Measurements from ENCODE around the gene CCHCR1. TPM values are rescaled to one million over a fixed set of nuclear protein-coding genes. Genes with fewer than 3 reads are reported as not detected.

The CCHCR1 gene
- total and polyA plus RNA-seq, 7 donors, result 7.4 to 15.2 (median 10.3) TPM

GRCh38 chr6:31116661-31117385, 40.8 kb downstream of the CCHCR1 start:
- DNase-seq (peak in 1 of 2 donors; percentile 45), ATAC-seq (peak in 1 of 4 donors; percentile 27)
- 63 to 69% (median 63%) methylated on average over 19 of the region's 19 CpGs for WGBS, 3 donors
- Histone ChIP-seq H3K36me3 (ENCODE audit: insufficient read depth in 1 of 2, low read depth in 1 of 2) (no peaks in the 10 kb centered on the region), H3K9me3 (no peaks in the 10 kb centered on the region), H3K27me3 (ENCODE audit: insufficient read depth in 3 of 3, low read length in 2 of 3) (peaks cover 0 to 14% (median 0%) of the 10 kb centered on the region in 3 donors), H3K27ac (no peak overlapping the region), H3K4me3 (no peak overlapping the region), H3K4me1 (no peaks in the 10 kb centered on the region)
- no peak for TF ChIP-seq CTCF (IDR thresholded peaks at IDR 0.05)
- intact Hi-C loops (cut with DNase I), result no loop called here

DNA sequence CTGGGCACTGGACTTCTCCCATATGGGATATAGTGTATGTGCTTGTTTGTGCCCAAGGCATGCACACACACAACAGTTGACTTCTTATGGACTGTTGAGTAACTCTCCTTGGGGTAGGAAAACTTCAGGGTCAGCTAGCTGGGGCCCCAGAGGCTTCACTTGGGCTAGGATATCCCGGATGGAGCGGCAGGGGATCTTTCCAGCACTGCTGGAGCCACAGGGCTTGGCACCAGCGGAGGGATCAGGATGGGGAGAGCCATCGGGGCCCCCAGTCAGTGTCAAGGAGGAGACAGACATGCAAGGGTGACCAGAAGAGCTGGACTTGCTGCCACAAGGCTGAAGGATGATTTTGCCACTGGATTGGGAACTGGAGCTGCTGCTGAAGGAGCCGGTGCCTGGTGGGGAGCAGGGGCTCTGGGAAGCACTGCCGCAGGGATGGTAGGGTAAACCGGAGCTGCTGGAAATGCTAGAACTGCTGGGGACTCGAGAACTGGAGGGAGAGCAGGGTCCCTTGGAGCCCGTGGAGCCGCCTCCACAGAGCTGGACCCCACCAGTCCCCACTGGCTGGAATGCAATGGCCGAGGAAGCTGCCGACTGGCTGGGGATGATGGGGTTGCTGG, 41.6 kb downstream of the CCHCR1 start:
- H3K36me3 ChIP-seq (ENCODE audit: insufficient read depth in 1 of 2, low read depth in 1 of 2), result no peaks in the 10 kb centered on the region
- H3K4me3 ChIP-seq, result no peak overlapping the region
- no peak for ATAC-seq
- intact Hi-C loops (cut with DNase I), result no loop called here
- no peak for TF ChIP-seq CTCF (IDR thresholded peaks at IDR 0.05)
- no peaks in the 10 kb centered on the region for H3K4me1 ChIP-seq
- H3K27ac ChIP-seq, result no peak overlapping the region
- WGBS, 3 donors, result 87 to 92% (median 90%) methylated on average over 12 of the region's 12 CpGs
- H3K27me3 ChIP-seq (ENCODE audit: insufficient read depth in 3 of 3, low read length in 2 of 3), result peaks cover 0 to 14% (median 0%) of the 10 kb centered on the region in 3 donors
- DNase-seq, result no peak
- no peaks in the 10 kb centered on the region for H3K9me3 ChIP-seq

- ATAC-seq, result no peak
- 65 to 73% (median 66%) methylated on average over 9 of the region's 9 CpGs for WGBS, 3 donors
- no peaks in the 10 kb centered on the region for H3K36me3 ChIP-seq (ENCODE audit: insufficient read depth in 1 of 2, low read depth in 1 of 2)
- peaks cover 0 to 15% (median 0%) of the 10 kb centered on the region in 3 donors for H3K27me3 ChIP-seq (ENCODE audit: insufficient read depth in 3 of 3, low read length in 2 of 3)
- intact Hi-C loops (cut with DNase I), result no loop called here
- H3K4me3 ChIP-seq, result no peak overlapping the region
- no peak for DNase-seq
- no peaks in the 10 kb centered on the region for H3K4me1 ChIP-seq
- no peak overlapping the region for H3K27ac ChIP-seq
- no peak for TF ChIP-seq CTCF (IDR thresholded peaks at IDR 0.05)
- no peaks in the 10 kb centered on the region for H3K9me3 ChIP-seq
Measured at GRCh38 chr6:31114970-31115849, 42.4 kb downstream of the CCHCR1 start.

- 16 to 32% (median 19%) methylated on average over 3 of the region's 3 CpGs for WGBS, 3 donors
- Histone ChIP-seq H3K27ac (no peak within 1 kb of the TSS), H3K4me3 (no peak within 1 kb of the TSS), H3K4me1 (no peaks in the 10 kb centered on the region), H3K9me3 (no peaks in the 10 kb centered on the region), H3K27me3 (ENCODE audit: insufficient read depth in 3 of 3, low read length in 2 of 3) (peaks cover 0 to 22% (median 0%) of the 10 kb centered on the region in 3 donors), H3K36me3 (ENCODE audit: insufficient read depth in 1 of 2, low read depth in 1 of 2) (no peaks in the 10 kb centered on the region)
- DNase-seq (peak; percentile 89 to 90), ATAC-seq (peak; percentile 77 to 93 (median 85))
- intact Hi-C loops (cut with DNase I), result no loop called here
- no peak for TF ChIP-seq CTCF (IDR thresholded peaks at IDR 0.05)
Measured at GRCh38 chr6:31114541-31114878, 43.1 kb downstream of the CCHCR1 start, which contains the start of gene PSORS1C1. Gene PSORS1C1, plus strand, starts transcription at chr6:31114800. Its CDS starts 14,833 bp downstream, at chr6:31129633.

Measured in psoas muscle (tissue), 8 donors.